A673 (cell line): Measurements from ENCODE around the gene FNTB.

ENCODE experiments used
- CTCF ChIP-seq: fragments of 300-800, 200-600 bp; sonication (generic); conservative IDR thresholded peaks from 2 replicates; pipeline ENCODE4 v1.5.1; 2017; ENCODE audit warnings: low read depth, mild to moderate bottlenecking, antibody characterized with exemption, low read length, moderate library complexity, mixed read lengths
- EZH2 ChIP-seq: fragments of 200-600 bp; sonication (generic); IDR thresholded peaks from 2 replicates; pipeline ENCODE4 v1.6.1; 2017; ENCODE audit warnings: borderline replicate concordance, low read depth, mild to moderate bottlenecking, mixed read lengths, antibody characterized with exemption, low read length; ENCODE audit not compliant: poor library complexity, severe bottlenecking

- TF ChIP-seq EZH2 (no peak), CTCF (no peak)
These were observed 28.7 kb downstream of the FNTB start for GRCh38 chr14:65015391-65015790.
